ENCODE results near the gene PKP2.

GRCh38 chr12:32897687-32898573 is 1.4 kb upstream of the PKP2 start:
- TF ChIP-seq EZH2 (IDR thresholded peaks at IDR 0.05; ENCODE audit: insufficient read depth, poor library complexity, severe bottlenecking) (no peak), EZH2phosphoT487 (IDR thresholded peaks at IDR 0.05; ENCODE audit: insufficient read depth, low read depth) (no peak)
